Measurements from ENCODE around the gene ACTG2.

The ACTG2 gene

GRCh38 chr2:73928963-73929347 is 36.1 kb downstream of the ACTG2 start:
- peak in 1 of 2 experiments; percentile 42 for DNase-seq (ENCODE audit: low read depth in 1 of 2, low spot score in 1 of 2)
- H3K4me3 ChIP-seq (replicated peaks; ENCODE audit: insufficient read depth, low read length): no peak overlapping the region
- no peak overlapping the region for H3K27ac ChIP-seq (replicated peaks)
- H3K27me3 ChIP-seq (ENCODE audit: insufficient read depth, poor library complexity, severe bottlenecking): no peaks in the 10 kb centered on the region
- TF ChIP-seq GABPA (IDR thresholded peaks at IDR 0.05; ENCODE audit: low read depth) (no peak), POLR2AphosphoS5 (IDR thresholded peaks at IDR 0.05; ENCODE audit: low read depth) (no peak), CTCF (IDR thresholded peaks at IDR 0.05; ENCODE audit: insufficient read depth, low read length) (no peak), SPI1 (IDR thresholded peaks at IDR 0.05; ENCODE audit: borderline replicate concordance, low read depth) (no peak)

GRCh38 chr2:73930386-73930785 is 37.6 kb downstream of the ACTG2 start:
- Histone ChIP-seq H3K27ac (replicated peaks) (no peak overlapping the region), H3K4me3 (replicated peaks; ENCODE audit: insufficient read depth, low read length) (no peak overlapping the region), H3K27me3 (ENCODE audit: insufficient read depth, poor library complexity, severe bottlenecking) (no peaks in the 10 kb centered on the region)
- DNase-seq (ENCODE audit: low read depth in 1 of 2, low spot score in 1 of 2): no peak
- TF ChIP-seq SPI1 (IDR thresholded peaks at IDR 0.05; ENCODE audit: borderline replicate concordance, low read depth) (no peak), CTCF (IDR thresholded peaks at IDR 0.05; ENCODE audit: insufficient read depth, low read length) (no peak), GABPA (IDR thresholded peaks at IDR 0.05; ENCODE audit: low read depth) (no peak), POLR2AphosphoS5 (IDR thresholded peaks at IDR 0.05; ENCODE audit: low read depth) (no peak), REST (IDR thresholded peaks at IDR 0.05; ENCODE audit: insufficient replicate concordance, low read depth) (no peak)

GRCh38 chr2:73931531-73932500 is 39.0 kb downstream of the ACTG2 start:
- no peak for DNase-seq (ENCODE audit: low read depth in 1 of 2, low spot score in 1 of 2)
- no peak for TF ChIP-seq SPI1 (IDR thresholded peaks at IDR 0.05; ENCODE audit: borderline replicate concordance, low read depth)
- TF ChIP-seq GABPA (IDR thresholded peaks at IDR 0.05; ENCODE audit: low read depth): no peak
- no peak for TF ChIP-seq POLR2AphosphoS5 (IDR thresholded peaks at IDR 0.05; ENCODE audit: low read depth)
- no peak for TF ChIP-seq CTCF (IDR thresholded peaks at IDR 0.05; ENCODE audit: insufficient read depth, low read length)
- no peak for TF ChIP-seq REST (IDR thresholded peaks at IDR 0.05; ENCODE audit: insufficient replicate concordance, low read depth)

More at GRCh38 chr2:73931531-73932500, 39.0 kb downstream of the ACTG2 start:
- Histone ChIP-seq H3K4me3 (replicated peaks; ENCODE audit: insufficient read depth, low read length) (no peak overlapping the region), H3K27me3 (ENCODE audit: insufficient read depth, poor library complexity, severe bottlenecking) (no peaks in the 10 kb centered on the region), H3K27ac (replicated peaks) (no peak overlapping the region)
